IMR-90 (cell line): ENCODE results near the gene INPP5F. TPM values are rescaled to one million over a fixed set of nuclear protein-coding genes. Genes with fewer than 3 reads are reported as not detected.

Experiments used
- ATAC-seq: fragments of 200-7000 bp; cut with Tn5 transposase; 2 replicates; pipeline ENCODE4 v1.9.1; 2020; ENCODE audit warnings: low read depth, mild to moderate bottlenecking, moderate library complexity
- BruUV-seq: library from RNA; stranded (reverse); fragments of 400-500 nt; replicated peaks from 2 replicates; lab custom pipeline; 2021; lab: Mats Ljungman, UMichigan
- CTCF ChIA-PET: fragments of 300-600 bp; formaldehyde crosslinking; extraction: SDS; loops from one replicate; lab custom pipeline; 2021; ENCODE audit warnings: antibody characterized with exemption; lab: Yijun Ruan, JAX
- POLR2A ChIA-PET: fragments of 300-600 bp; sonication (Branson Sonifier 250); formaldehyde crosslinking; loops from one replicate; lab custom pipeline; 2022; ENCODE audit warnings: antibody characterized with exemption; ENCODE audit not compliant: unreplicated experiment; lab: Charles Lee
- DNase-seq: peaks from one replicate; pipeline ENCODE4 v3.0.0; 2013
- H2AFZ ChIP-seq: replicated peaks from 2 replicates; pipeline ENCODE3; 2013; ENCODE audit warnings: low read length, mild to moderate bottlenecking; ENCODE audit not compliant: poor library complexity
- H2AK5ac ChIP-seq: 2 replicates; pipeline ENCODE4 v1.6.1; 2013; ENCODE audit warnings: low read depth, low read length, inconsistent platforms
- H2AK9ac ChIP-seq: replicated peaks from 2 replicates; pipeline ENCODE3; 2013; ENCODE audit warnings: mild to moderate bottlenecking, low read depth, low read length, moderate library complexity; ENCODE audit not compliant: poor library complexity
- H2BK120ac ChIP-seq: 2 replicates; pipeline ENCODE4 v1.6.1; 2013; ENCODE audit warnings: low read depth, low read length, inconsistent platforms
- H2BK15ac ChIP-seq: 3 replicates; pipeline ENCODE4 v1.6.1; 2013; ENCODE audit warnings: low read depth, low read length, inconsistent platforms
- H2BK20ac ChIP-seq: 2 replicates; pipeline ENCODE4 v1.6.1; 2013; ENCODE audit warnings: low read depth, mild to moderate bottlenecking, inconsistent platforms, low read length, moderate library complexity
- H2BK5ac ChIP-seq: 2 replicates; pipeline ENCODE4 v1.6.1; 2013; ENCODE audit warnings: mild to moderate bottlenecking, low read depth, low read length, inconsistent platforms; ENCODE audit not compliant: poor library complexity, severe bottlenecking
- H3K14ac ChIP-seq: replicated peaks from 2 replicates; pipeline ENCODE4 v1.6.1; 2013; ENCODE audit warnings: low read depth, low read length, inconsistent platforms
- H3K18ac ChIP-seq: 2 replicates; pipeline ENCODE4 v1.6.1; 2013; ENCODE audit warnings: low read depth, low read length, control low read depth
- H3K23ac ChIP-seq: 2 replicates; pipeline ENCODE4 v1.6.1; 2013; ENCODE audit warnings: low read depth, low read length, inconsistent platforms
- H3K27ac ChIP-seq: 2 replicates; pipeline ENCODE4 v1.5.1; 2013; ENCODE audit warnings: mild to moderate bottlenecking, control low read depth, low read length; ENCODE audit not compliant: insufficient read depth
- H3K27me3 ChIP-seq: 2 replicates; pipeline ENCODE4 v1.6.1; 2013; ENCODE audit warnings: low read length; ENCODE audit not compliant: control insufficient read depth, insufficient read depth
- H3K36me3 ChIP-seq: 2 replicates; pipeline ENCODE4 v1.6.1; 2013; ENCODE audit warnings: low read length, mixed read lengths; ENCODE audit not compliant: control insufficient read depth, insufficient read depth
- H3K4ac ChIP-seq: 2 replicates; pipeline ENCODE4 v1.6.1; 2013; ENCODE audit warnings: low read depth, low read length, inconsistent platforms
- H3K4me1 ChIP-seq: 2 replicates; pipeline ENCODE4 v1.6.1; 2013; ENCODE audit warnings: low read length, mixed read lengths; ENCODE audit not compliant: control insufficient read depth, insufficient read depth
- H3K4me2 ChIP-seq: 2 replicates; pipeline ENCODE4 v1.6.1; 2013; ENCODE audit warnings: low read depth, mild to moderate bottlenecking, control low read depth, low read length, moderate library complexity
- H3K4me3 ChIP-seq: 2 replicates; pipeline ENCODE4 v1.5.1; 2013; ENCODE audit warnings: low read depth, mild to moderate bottlenecking, control low read depth, low read length, moderate library complexity; ENCODE audit not compliant: insufficient read depth
- H3K56ac ChIP-seq: 2 replicates; pipeline ENCODE4 v1.6.1; 2013; ENCODE audit warnings: low read length, inconsistent platforms; ENCODE audit not compliant: insufficient read depth; ENCODE audit errors: extremely low read depth
- H3K79me1 ChIP-seq, 2 experiments: 2 replicates each; pipeline ENCODE4 v1.6.1; 2013; ENCODE audit warnings: low read length in 2 of 2, inconsistent platforms in 1 of 2, low read depth in 1 of 2
- H3K9ac ChIP-seq: 2 replicates; pipeline ENCODE4 v1.6.1; 2013; ENCODE audit warnings: low read depth, low read length, control low read depth
- H3K9me1 ChIP-seq: 2 replicates; pipeline ENCODE4 v1.6.1; 2013; ENCODE audit warnings: low read length, inconsistent platforms; ENCODE audit not compliant: insufficient read depth
- H3K9me3 ChIP-seq: 2 replicates; pipeline ENCODE4 v1.6.1; 2013; ENCODE audit warnings: low read length; ENCODE audit not compliant: control insufficient read depth, insufficient read depth
- H4K20me1 ChIP-seq: 2 replicates; pipeline ENCODE4 v1.6.1; 2013; ENCODE audit warnings: low read length, inconsistent platforms; ENCODE audit not compliant: insufficient read depth
- H4K5ac ChIP-seq: 2 replicates; pipeline ENCODE4 v1.6.1; 2013; ENCODE audit warnings: mild to moderate bottlenecking, low read depth, low read length, control low read depth
- H4K8ac ChIP-seq, 2 experiments: 2 replicates each; pipeline ENCODE4 v1.6.1; 2013; ENCODE audit warnings: low read depth in 2 of 2, low read length in 2 of 2, control low read depth in 1 of 2, inconsistent platforms in 1 of 2
- H4K91ac ChIP-seq: 2 replicates; pipeline ENCODE4 v1.6.1; 2013; ENCODE audit warnings: low read depth, low read length, inconsistent platforms; ENCODE audit not compliant: insufficient read depth
- BHLHE40 ChIP-seq: fragments of 150-350 bp; IDR thresholded peaks from 2 replicates; pipeline ENCODE4 v1.6.1; 2016; ENCODE audit warnings: mild to moderate bottlenecking, low read depth, low read length
- CEBPB ChIP-seq: IDR thresholded peaks from 2 replicates; pipeline ENCODE4 v1.6.1; 2012; ENCODE audit warnings: low read depth, low read length, improper control_type of control experiment
- CHD1 ChIP-seq: IDR thresholded peaks from 2 replicates; pipeline ENCODE4 v1.6.1; 2012; ENCODE audit warnings: low read depth, low read length, improper control_type of control experiment
- ELK1 ChIP-seq: fragments of 150-350 bp; IDR thresholded peaks from 2 replicates; pipeline ENCODE4 v1.6.1; 2016; ENCODE audit warnings: low read depth, mild to moderate bottlenecking, low read length, moderate library complexity, borderline replicate concordance
- FOS ChIP-seq: fragments of 150-350 bp; IDR thresholded peaks from 2 replicates; pipeline ENCODE4 v1.6.1; 2016; ENCODE audit warnings: low read depth, low read length
- MAZ ChIP-seq: IDR thresholded peaks from 2 replicates; pipeline ENCODE4 v1.6.1; 2012; ENCODE audit warnings: low read depth, mild to moderate bottlenecking, low read length, improper control_type of control experiment, moderate library complexity, borderline replicate concordance
- MXI1 ChIP-seq: IDR thresholded peaks from 2 replicates; pipeline ENCODE4 v1.6.1; 2012; ENCODE audit warnings: low read depth, mild to moderate bottlenecking, low read length, moderate library complexity, borderline replicate concordance
- NFE2L2 ChIP-seq: fragments of 150-350 bp; IDR thresholded peaks from 2 replicates; pipeline ENCODE4 v1.6.1; 2016; ENCODE audit warnings: low read depth, mild to moderate bottlenecking, low read length
- POLR2A ChIP-seq: IDR thresholded peaks from 2 replicates; pipeline ENCODE4 v1.6.1; 2012; ENCODE audit warnings: mild to moderate bottlenecking, low read depth, low read length
- WGBS, 2 experiments: methylation state at CpG; one replicate each; pipeline versions ENCODE4 v1.1.5 to v1.1.7; 2013; ENCODE audit warnings: missing lambda C conversion rate in 2 of 2; ENCODE audit not compliant: insufficient read length in 1 of 2; ENCODE audit errors: extremely low coverage in 2 of 2; 5-methylcytosine and 5-hydroxymethylcytosine counted together
- dilution Hi-C: fragments of 300-500 bp; cut with HindIII; formaldehyde crosslinking; loops from one replicate; pipeline ENCODE4 v1.14.3; 2018; ENCODE audit warnings: low sequenced_read_pairs; ENCODE audit not compliant: unreplicated experiment
- in situ Hi-C: fragments of 300-500 bp; cut with MboI; formaldehyde crosslinking; loops from 3 replicates; pipeline ENCODE4 v1.14.3; 2019; ENCODE audit warnings: low sequenced_read_pairs, inconsistent platforms, mixed read lengths
- intact Hi-C: fragments of 100-400 bp; cut with micrococcal nuclease; formaldehyde crosslinking; loops from 2 replicates; pipeline ENCODE4 v1.10.0; 2022
- polyA plus RNA-seq, 3 experiments: library from polyadenylated mRNA; depleted of rRNA; stranded (reverse); fragments of >200 nt; gene quantifications; 2 replicates each; pipeline ENCODE4 v1.2.3, GENCODE V29; 2012; ENCODE audit warnings: low replicate concordance in 1 of 3
- total RNA-seq: library from RNA; depleted of rRNA; stranded (reverse); fragments of >200 nt; gene quantifications from 2 replicates; pipeline ENCODE4 v1.2.3, GENCODE V29; 2012
- TF ChIP-seq, protein P1 (sequence below): conservative IDR thresholded peaks from 2 replicates; pipeline ENCODE4 v1.5.1; 2012; ENCODE audit warnings: mild to moderate bottlenecking, low read depth, low read length, improper control_type of control experiment

The INPP5F gene
- total and polyA plus RNA-seq, 2 of the 4 experiments (the other 2 are of a cell fraction), result 19.0 to 29.6 TPM

DNA sequence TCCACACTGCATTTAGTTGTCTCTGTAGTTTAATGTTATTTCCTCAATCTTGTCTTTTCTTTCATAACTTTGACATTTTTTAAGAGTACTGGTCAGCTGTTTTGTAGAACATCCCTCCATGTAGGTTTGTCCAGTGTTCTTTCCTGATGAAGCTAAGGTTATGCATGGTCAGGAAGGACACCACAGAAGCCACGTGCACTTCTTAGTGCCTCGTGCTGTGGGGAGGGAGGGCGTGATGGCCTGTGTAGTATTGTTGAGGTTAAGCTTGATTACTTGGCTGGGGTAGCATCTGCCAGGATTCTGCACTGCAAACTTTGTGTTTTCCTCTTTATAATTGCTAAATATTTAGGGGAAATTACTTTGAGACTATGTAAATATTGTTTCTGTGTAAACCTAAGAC lies 98.4 kb downstream of the INPP5F start:
- Histone ChIP-seq H3K9ac (no peak overlapping the region), H3K56ac (no peak overlapping the region), H3K23ac (no peak overlapping the region), H3K9me3 (no peaks in the 10 kb centered on the region), H2BK15ac (no peak overlapping the region), H3K27ac (no peak overlapping the region), H3K36me3 (peaks cover 12% of the 10 kb centered on the region), H2BK5ac (no peak overlapping the region), H4K8ac (no peak overlapping the region), H3K79me1 (no peaks in the 10 kb centered on the region; a peak in 2 of 4 replicates), H3K4me1 (no peaks in the 10 kb centered on the region), H2AK5ac (no peak overlapping the region), H4K20me1 (no peaks in the 10 kb centered on the region), H2AFZ (no peak overlapping the region), H3K4me3 (no peak overlapping the region), H3K9me1 (peaks cover 3% of the 10 kb centered on the region; the same call in 1 of the 2 replicates), H3K27me3 (no peaks in the 10 kb centered on the region), H3K4me2 (no peak overlapping the region), H2AK9ac (no peak overlapping the region), H4K5ac (no peak overlapping the region), H2BK120ac (no peak overlapping the region), H4K91ac (no peak overlapping the region), H3K14ac (no peak overlapping the region), H3K18ac (no peak overlapping the region), H3K4ac (no peak overlapping the region), H2BK20ac (no peak overlapping the region)
- no peak for ATAC-seq
- POLR2A ChIA-PET, result no interaction called here
- dilution Hi-C loops, result no loop called here
- CTCF ChIA-PET, result no interaction called here
- no TSS peak for BruUV-seq
- no peak for DNase-seq
- no peak for TF ChIP-seq MXI1
- TF ChIP-seq NFE2L2, result no peak
- no peak for TF ChIP-seq CEBPB
- TF ChIP-seq ELK1, result no peak
- no peak for TF ChIP-seq BHLHE40
- TF ChIP-seq, protein P1, sequence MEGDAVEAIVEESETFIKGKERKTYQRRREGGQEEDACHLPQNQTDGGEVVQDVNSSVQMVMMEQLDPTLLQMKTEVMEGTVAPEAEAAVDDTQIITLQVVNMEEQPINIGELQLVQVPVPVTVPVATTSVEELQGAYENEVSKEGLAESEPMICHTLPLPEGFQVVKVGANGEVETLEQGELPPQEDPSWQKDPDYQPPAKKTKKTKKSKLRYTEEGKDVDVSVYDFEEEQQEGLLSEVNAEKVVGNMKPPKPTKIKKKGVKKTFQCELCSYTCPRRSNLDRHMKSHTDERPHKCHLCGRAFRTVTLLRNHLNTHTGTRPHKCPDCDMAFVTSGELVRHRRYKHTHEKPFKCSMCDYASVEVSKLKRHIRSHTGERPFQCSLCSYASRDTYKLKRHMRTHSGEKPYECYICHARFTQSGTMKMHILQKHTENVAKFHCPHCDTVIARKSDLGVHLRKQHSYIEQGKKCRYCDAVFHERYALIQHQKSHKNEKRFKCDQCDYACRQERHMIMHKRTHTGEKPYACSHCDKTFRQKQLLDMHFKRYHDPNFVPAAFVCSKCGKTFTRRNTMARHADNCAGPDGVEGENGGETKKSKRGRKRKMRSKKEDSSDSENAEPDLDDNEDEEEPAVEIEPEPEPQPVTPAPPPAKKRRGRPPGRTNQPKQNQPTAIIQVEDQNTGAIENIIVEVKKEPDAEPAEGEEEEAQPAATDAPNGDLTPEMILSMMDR, result no peak
- TF ChIP-seq FOS, result no peak
- TF ChIP-seq MAZ, result no peak
- no peak for TF ChIP-seq CHD1
- TF ChIP-seq POLR2A, result no peak
- in situ Hi-C loops, result no loop called here
- intact Hi-C loops, result loop anchor here (2.0 kb wide), 1 partner anchor 73 kb away; no protein-coding TSS in a partner anchor
- 100% methylated on average over 1 of the region's 3 CpGs; no CpG with 5 or more reads in 1 of the 2 experiments for WGBS, 2 experiments
